IMR-90 (cell line): ENCODE data around the gene TPMT.

Experiments used
- BHLHE40 ChIP-seq: fragments of 150-350 bp; IDR thresholded peaks from 2 replicates; pipeline ENCODE4 v1.6.1; 2016; ENCODE audit warnings: mild to moderate bottlenecking, low read depth, low read length
- CEBPB ChIP-seq: IDR thresholded peaks from 2 replicates; pipeline ENCODE4 v1.6.1; 2012; ENCODE audit warnings: low read depth, low read length, improper control_type of control experiment
- CTCF ChIP-seq: conservative IDR thresholded peaks from 2 replicates; pipeline ENCODE4 v1.5.1; 2012; ENCODE audit warnings: mild to moderate bottlenecking, low read depth, low read length, improper control_type of control experiment
- MAZ ChIP-seq: IDR thresholded peaks from 2 replicates; pipeline ENCODE4 v1.6.1; 2012; ENCODE audit warnings: low read depth, mild to moderate bottlenecking, low read length, improper control_type of control experiment, moderate library complexity, borderline replicate concordance
- MXI1 ChIP-seq: IDR thresholded peaks from 2 replicates; pipeline ENCODE4 v1.6.1; 2012; ENCODE audit warnings: low read depth, mild to moderate bottlenecking, low read length, moderate library complexity, borderline replicate concordance
- POLR2A ChIP-seq: IDR thresholded peaks from 2 replicates; pipeline ENCODE4 v1.6.1; 2012; ENCODE audit warnings: mild to moderate bottlenecking, low read depth, low read length
- RAD21 ChIP-seq: IDR thresholded peaks from 2 replicates; pipeline ENCODE4 v1.6.1; 2012; ENCODE audit warnings: low read length, improper control_type of control experiment
- RCOR1 ChIP-seq: IDR thresholded peaks from 2 replicates; pipeline ENCODE4 v1.6.1; 2012; ENCODE audit warnings: mild to moderate bottlenecking, low read length, improper control_type of control experiment; ENCODE audit not compliant: insufficient replicate concordance
- RFX5 ChIP-seq: IDR thresholded peaks from 2 replicates; pipeline ENCODE4 v1.8.0; 2012; ENCODE audit warnings: low read depth, mild to moderate bottlenecking, low read length, moderate library complexity
- USF2 ChIP-seq: fragments of 150-350 bp; IDR thresholded peaks from 2 replicates; pipeline ENCODE4 v1.6.1; 2017; ENCODE audit warnings: mild to moderate bottlenecking, antibody characterized with exemption, low read length, low read depth

- no peak for TF ChIP-seq CTCF
- no peak for TF ChIP-seq POLR2A
- no peak for TF ChIP-seq BHLHE40
- no peak for TF ChIP-seq RFX5
- no peak for TF ChIP-seq RAD21
- TF ChIP-seq CEBPB: peak; percentile 97
- TF ChIP-seq USF2: no peak
- TF ChIP-seq MXI1: no peak
- no peak for TF ChIP-seq RCOR1
- no peak for TF ChIP-seq MAZ
Observed at GRCh38 chr6:18148304-18149025, 6.4 kb downstream of the TPMT start.
